Measurements from ENCODE around the gene ANKRD13B. TPM values are rescaled to one million over a fixed set of nuclear protein-coding genes. Genes with fewer than 3 reads are reported as not detected.

Gene ANKRD13B
- 10 to 100 TPM; 48.8 to 59.8 TPM for total RNA-seq
- 32.8 TPM for polyA plus RNA-seq (ENCODE audit: insufficient read depth, low read depth, low replicate concordance)
- long read RNA-seq, donor 1, partial matches to known transcripts: 23 of 23 reads
- long read RNA-seq, donor 1, other reads (novel, unspliced or antisense): 0 of 23 reads
- long read RNA-seq, donor 2, partial matches to known transcripts: 0 of 1 reads
- long read RNA-seq, donor 2, other reads (novel, unspliced or antisense): 0 of 1 reads

- Histone ChIP-seq H3K27me3 (no peaks in the 10 kb centered on the region), H3K4me3 (peak within 1 kb of the TSS; percentile 68 to 69), H3K36me3 (ENCODE audit: low read depth, missing control alignments) (no peaks in the 10 kb centered on the region), H3K9me3 (no peaks in the 10 kb centered on the region), H3K27ac (peak within 1 kb of the TSS; percentile 48 to 70), H3K4me1 (peaks cover 68% of the 10 kb centered on the region)
- peak; percentile 82 for DNase-seq
- intact Hi-C loops (cut with DNase I; ENCODE audit: low total_unique reads): no loop called here
- TF ChIP-seq CTCF (IDR thresholded peaks at IDR 0.05): no peak
- TF ChIP-seq POLR2A (IDR thresholded peaks at IDR 0.05): no peak
- WGBS, 2 donors: 0% methylated on average over 18 to 83 of the region's 96 CpGs
Measured at GRCh38 chr17:29592850-29593551, at the start of gene ANKRD13B. ANKRD13B (plus strand) TSS chr17:29593132; CDS start chr17:29593622, 490 bp downstream.

- H3K4me3 ChIP-seq: no peak overlapping the region
- no peaks in the 10 kb centered on the region for H3K4me1 ChIP-seq
- 80 to 88% methylated on average over 4 of the region's 4 CpGs for WGBS, 2 donors
- no peak for DNase-seq
- TF ChIP-seq CTCF (IDR thresholded peaks at IDR 0.05) (no peak), POLR2A (IDR thresholded peaks at IDR 0.05) (no peak)
- H3K27ac ChIP-seq: no peak overlapping the region
- intact Hi-C loops (cut with DNase I; ENCODE audit: low total_unique reads): no loop called here
- H3K9me3 ChIP-seq: no peaks in the 10 kb centered on the region
- no peaks in the 10 kb centered on the region for H3K27me3 ChIP-seq
- no peaks in the 10 kb centered on the region for H3K36me3 ChIP-seq (ENCODE audit: low read depth, missing control alignments)
Measured at GRCh38 chr17:29544066-29544465, 48.9 kb upstream of the ANKRD13B start.

- Histone ChIP-seq H3K36me3 (ENCODE audit: low read depth, missing control alignments) (no peaks in the 10 kb centered on the region), H3K4me3 (no peak overlapping the region), H3K27ac (no peak overlapping the region), H3K27me3 (no peaks in the 10 kb centered on the region), H3K4me1 (no peaks in the 10 kb centered on the region), H3K9me3 (no peaks in the 10 kb centered on the region)
- intact Hi-C loops (cut with DNase I; ENCODE audit: low total_unique reads): no loop called here
- 75 to 85% methylated on average over 1 of the region's 1 CpG for WGBS, 2 donors
- no peak for DNase-seq
- TF ChIP-seq POLR2A (IDR thresholded peaks at IDR 0.05): no peak
- TF ChIP-seq CTCF (IDR thresholded peaks at IDR 0.05): no peak
Measured at GRCh38 chr17:29546085-29546484, 46.8 kb upstream of the ANKRD13B start.

- Histone ChIP-seq H3K27me3 (no peaks in the 10 kb centered on the region), H3K9me3 (no peaks in the 10 kb centered on the region), H3K4me3 (no peak overlapping the region), H3K4me1 (no peaks in the 10 kb centered on the region), H3K27ac (no peak overlapping the region), H3K36me3 (ENCODE audit: low read depth, missing control alignments) (no peaks in the 10 kb centered on the region)
- intact Hi-C loops (cut with DNase I; ENCODE audit: low total_unique reads): no loop called here
- no peak for TF ChIP-seq CTCF (IDR thresholded peaks at IDR 0.05)
- no peak for TF ChIP-seq POLR2A (IDR thresholded peaks at IDR 0.05)
- 97% methylated on average over 1 of the region's 1 CpG for WGBS, 2 donors
- DNase-seq: no peak
Measured at GRCh38 chr17:29546830-29547229, 46.1 kb upstream of the ANKRD13B start.
